Osteoblast (primary cell): ENCODE data around the gene ELANE. TPM values are rescaled to one million over a fixed set of nuclear protein-coding genes. Genes with fewer than 3 reads are reported as not detected.

ENCODE experiments used
- DNase-seq: peaks from one replicate; pipeline ENCODE4 v3.0.0; 2011; ENCODE audit warnings: low spot score, mixed read lengths; ENCODE audit not compliant: insufficient read length; ENCODE audit errors: missing footprints
- H2AFZ ChIP-seq: 2 replicates; pipeline ENCODE4 v1.6.0; 2011; ENCODE audit warnings: mild to moderate bottlenecking, low read length
- H3K27ac ChIP-seq: 2 replicates; pipeline ENCODE4 v1.5.1; 2011; ENCODE audit warnings: mild to moderate bottlenecking, low read depth, low read length, moderate library complexity
- H3K27me3 ChIP-seq: 2 replicates; pipeline ENCODE4 v1.6.0; 2012; ENCODE audit warnings: mild to moderate bottlenecking, control low read depth, inconsistent platforms, low read length, moderate library complexity; ENCODE audit not compliant: insufficient read depth
- H3K36me3 ChIP-seq: 2 replicates; pipeline ENCODE4 v1.5.1; 2011; ENCODE audit warnings: mild to moderate bottlenecking, low read length, control low read depth, moderate library complexity; ENCODE audit not compliant: insufficient read depth
- H3K4me1 ChIP-seq: 2 replicates; pipeline ENCODE4 v1.5.1; 2011; ENCODE audit warnings: mild to moderate bottlenecking, low read length, control low read depth, moderate library complexity; ENCODE audit not compliant: insufficient read depth
- H3K4me2 ChIP-seq: 2 replicates; pipeline ENCODE4 v1.6.0; 2011; ENCODE audit warnings: mild to moderate bottlenecking, low read length; ENCODE audit not compliant: insufficient read depth
- H3K4me3 ChIP-seq: fragments of 200-600 bp; sonication (generic); 3 replicates; pipeline ENCODE4 v1.5.1; 2012; ENCODE audit warnings: mild to moderate bottlenecking, low read length, inconsistent platforms; ENCODE audit not compliant: insufficient read depth
- H3K79me2 ChIP-seq: 2 replicates; pipeline ENCODE4 v1.6.0; 2012; ENCODE audit warnings: mild to moderate bottlenecking, low read length, control low read depth, inconsistent platforms; ENCODE audit not compliant: insufficient read depth
- H3K9me3 ChIP-seq: 2 replicates; pipeline ENCODE4 v1.5.1; 2011; ENCODE audit warnings: low read depth, low read length, control low read depth
- H4K20me1 ChIP-seq: 2 replicates; pipeline ENCODE4 v1.6.0; 2012; ENCODE audit warnings: mild to moderate bottlenecking, low read length, control low read depth; ENCODE audit not compliant: insufficient read depth
- CTCF ChIP-seq: IDR thresholded peaks from 2 replicates; pipeline ENCODE4 v1.5.1; 2011; ENCODE audit warnings: mild to moderate bottlenecking, low read depth, low read length, moderate library complexity; ENCODE audit errors: extremely low read depth
- total RNA-seq: library from RNA; depleted of rRNA; stranded (reverse); fragments of >200 nt; gene quantifications from 2 replicates; pipeline ENCODE4 v1.2.3, GENCODE V29; 2012

The ELANE gene
- 0.36 and 0.59 TPM in 2 replicates for total RNA-seq

GRCh38 chr19:852136-853013, at the start of gene ELANE:
Gene ELANE (plus strand): TSS chr19:852303. CDS start chr19:852329, 26 bp downstream.
- Histone ChIP-seq H4K20me1 (no peaks in the 10 kb centered on the region), H3K27me3 (peaks cover 11% of the 10 kb centered on the region), H3K79me2 (no peaks in the 10 kb centered on the region), H3K4me3 (no peak within 1 kb of the TSS), H3K9me3 (no peaks in the 10 kb centered on the region), H2AFZ (no peak within 1 kb of the TSS), H3K4me2 (peak within 1 kb of the TSS; percentile 65), H3K4me1 (peaks cover 3% of the 10 kb centered on the region), H3K27ac (no peak within 1 kb of the TSS), H3K36me3 (no peaks in the 10 kb centered on the region)
- TF ChIP-seq CTCF, result no peak
- no peak for DNase-seq

- Histone ChIP-seq H3K4me3 (peak overlapping the region; percentile 85), H3K4me1 (peaks cover 36% of the 10 kb centered on the region), H3K79me2 (peaks cover 98% of the 10 kb centered on the region), H3K36me3 (peaks cover 76% of the 10 kb centered on the region), H2AFZ (no peak overlapping the region), H3K9me3 (no peaks in the 10 kb centered on the region), H3K4me2 (peak overlapping the region; percentile 88), H3K27me3 (no peaks in the 10 kb centered on the region), H4K20me1 (peaks cover 94% of the 10 kb centered on the region), H3K27ac (peak overlapping the region; percentile 28)
- TF ChIP-seq CTCF, result no peak
- DNase-seq, result peak; percentile 94
Observed at GRCh38 chr19:802498-803098, 49.5 kb upstream of the ELANE start.

GRCh38 chr19:803099-803561, 49.0 kb upstream of the ELANE start:
- H3K36me3 ChIP-seq, result peaks cover 81% of the 10 kb centered on the region
- peaks cover 36% of the 10 kb centered on the region for H3K4me1 ChIP-seq
- H2AFZ ChIP-seq, result no peak overlapping the region
- peak overlapping the region; percentile 28 for H3K27ac ChIP-seq
- no peaks in the 10 kb centered on the region for H3K27me3 ChIP-seq
- no peaks in the 10 kb centered on the region for H3K9me3 ChIP-seq
- no peak for TF ChIP-seq CTCF
- peak overlapping the region; percentile 88 for H3K4me2 ChIP-seq
- peaks cover 98% of the 10 kb centered on the region for H4K20me1 ChIP-seq
- DNase-seq, result peak; percentile 93
- H3K79me2 ChIP-seq, result peaks cover 100% of the 10 kb centered on the region
- no peak overlapping the region for H3K4me3 ChIP-seq
